ENCODE results near the gene SAE1. TPM values are rescaled to one million over a fixed set of nuclear protein-coding genes. Genes with fewer than 3 reads are reported as not detected.
"Not testable (repeated sequence)": the region's sequence is repeated elsewhere in the genome, so short reads cannot be mapped to it uniquely, and the experiment has no call there.

The SAE1 gene
- total RNA-seq, 4 donors from 2014 or later, result 36.5 to 50.7 (median 49.2) TPM

DNA sequence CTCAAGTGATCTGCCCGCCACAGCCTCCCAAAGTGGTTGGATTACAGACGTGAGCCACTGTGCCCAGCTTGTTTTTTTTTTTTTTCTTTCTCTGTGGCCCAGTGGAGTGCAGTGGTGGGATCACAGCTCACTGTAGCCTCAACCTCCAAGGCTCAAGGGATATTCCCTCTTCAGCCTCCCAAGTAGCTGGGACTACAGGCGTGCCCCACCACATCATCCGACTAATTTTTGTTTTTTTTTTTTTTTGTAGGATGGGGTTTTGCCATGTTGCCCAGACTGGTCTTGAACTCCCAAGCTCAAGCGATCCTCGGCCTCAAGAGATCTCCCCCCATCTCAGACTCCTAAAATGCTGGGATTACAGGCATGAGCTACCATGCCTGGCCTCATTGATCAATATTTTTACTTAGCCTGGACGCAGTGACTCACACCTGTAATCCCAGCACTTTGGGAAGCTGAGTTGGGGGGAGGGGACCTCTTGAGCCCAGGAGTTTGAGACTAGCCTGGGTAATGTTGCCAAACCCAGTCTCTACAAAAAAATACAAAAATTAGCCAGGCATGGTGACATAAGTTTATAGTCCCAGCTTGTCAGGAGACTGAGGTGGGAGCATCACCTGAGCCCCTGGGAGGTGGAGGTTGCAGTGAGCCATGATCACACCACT lies 1.7 kb downstream of the SAE1 start:
- DNase-seq (ENCODE audit: low spot score), result no peak
- no peak for ATAC-seq (ENCODE audit: low FRiP score)
- TF ChIP-seq, protein P1, sequence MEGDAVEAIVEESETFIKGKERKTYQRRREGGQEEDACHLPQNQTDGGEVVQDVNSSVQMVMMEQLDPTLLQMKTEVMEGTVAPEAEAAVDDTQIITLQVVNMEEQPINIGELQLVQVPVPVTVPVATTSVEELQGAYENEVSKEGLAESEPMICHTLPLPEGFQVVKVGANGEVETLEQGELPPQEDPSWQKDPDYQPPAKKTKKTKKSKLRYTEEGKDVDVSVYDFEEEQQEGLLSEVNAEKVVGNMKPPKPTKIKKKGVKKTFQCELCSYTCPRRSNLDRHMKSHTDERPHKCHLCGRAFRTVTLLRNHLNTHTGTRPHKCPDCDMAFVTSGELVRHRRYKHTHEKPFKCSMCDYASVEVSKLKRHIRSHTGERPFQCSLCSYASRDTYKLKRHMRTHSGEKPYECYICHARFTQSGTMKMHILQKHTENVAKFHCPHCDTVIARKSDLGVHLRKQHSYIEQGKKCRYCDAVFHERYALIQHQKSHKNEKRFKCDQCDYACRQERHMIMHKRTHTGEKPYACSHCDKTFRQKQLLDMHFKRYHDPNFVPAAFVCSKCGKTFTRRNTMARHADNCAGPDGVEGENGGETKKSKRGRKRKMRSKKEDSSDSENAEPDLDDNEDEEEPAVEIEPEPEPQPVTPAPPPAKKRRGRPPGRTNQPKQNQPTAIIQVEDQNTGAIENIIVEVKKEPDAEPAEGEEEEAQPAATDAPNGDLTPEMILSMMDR (IDR thresholded peaks at IDR 0.05), result no peak

DNA sequence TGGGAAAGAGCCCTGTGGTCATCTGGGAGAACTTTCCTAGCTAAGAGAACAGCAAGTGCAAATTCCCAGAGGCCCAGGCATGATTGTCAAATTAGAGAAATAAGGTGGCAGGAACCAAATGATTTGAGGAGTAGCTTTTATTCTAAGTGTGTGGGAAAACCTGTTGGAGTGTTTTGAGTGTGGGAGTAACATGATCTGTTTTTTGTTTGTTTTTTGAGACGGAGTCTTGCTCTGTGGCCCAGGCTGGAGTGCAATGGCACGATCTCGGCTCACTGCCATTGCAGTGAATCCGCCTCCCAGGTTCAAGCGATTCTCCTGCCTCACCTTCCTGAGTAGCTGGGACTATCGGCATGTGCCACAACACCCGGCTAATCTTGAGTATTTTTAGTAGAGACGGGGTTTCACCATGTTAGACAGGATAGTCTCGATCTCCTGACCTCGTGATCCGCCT lies 2.4 kb downstream of the SAE1 start:
- ATAC-seq (ENCODE audit: low FRiP score) (no peak), DNase-seq (ENCODE audit: low spot score) (no peak)
- TF ChIP-seq, protein P1 (IDR thresholded peaks at IDR 0.05), result no peak

DNA sequence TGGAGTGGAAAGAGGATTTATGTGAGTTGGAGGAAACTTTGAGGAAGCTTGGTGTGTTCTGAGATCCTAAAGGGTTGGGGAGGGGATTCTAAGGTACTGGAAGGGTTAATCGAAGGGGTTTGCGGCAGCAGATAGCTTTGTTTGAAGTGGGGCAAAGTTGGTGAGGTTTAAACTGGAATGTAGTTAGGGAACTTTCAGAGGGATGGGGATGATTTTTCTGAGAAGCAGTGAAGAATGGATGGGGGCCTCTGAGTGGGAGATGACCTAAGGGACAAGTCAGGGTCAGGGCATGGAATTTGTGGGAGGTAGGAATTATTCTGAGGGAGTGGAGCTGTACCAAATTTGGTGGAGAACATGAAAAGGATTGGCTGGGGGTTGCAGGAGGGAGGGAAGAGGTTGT lies 3.9 kb downstream of the SAE1 start:
- ATAC-seq (ENCODE audit: low FRiP score) (no peak), DNase-seq (ENCODE audit: low spot score) (no peak)
- TF ChIP-seq, protein P1 (IDR thresholded peaks at IDR 0.05), result no peak

DNA sequence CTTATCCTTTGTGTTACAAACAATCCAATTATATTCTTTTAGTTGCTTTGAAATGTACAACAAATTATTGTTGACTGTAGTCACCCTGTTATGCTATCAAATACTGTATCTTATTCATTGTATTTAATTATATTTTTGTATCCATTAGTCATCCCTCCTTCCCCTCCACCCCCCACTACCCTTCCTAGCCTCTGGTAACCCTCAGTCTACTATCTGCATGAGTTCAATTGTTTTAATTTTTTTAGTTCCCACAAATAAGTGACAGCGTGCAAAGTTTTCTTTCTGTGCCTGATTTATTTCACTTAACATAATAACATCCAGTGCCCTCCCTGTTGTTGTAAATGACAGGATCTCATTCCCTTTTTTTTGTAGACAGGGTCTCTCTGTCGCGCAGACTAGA lies 4.5 kb downstream of the SAE1 start:
- no peak for ATAC-seq (ENCODE audit: low FRiP score)
- TF ChIP-seq, protein P1 (IDR thresholded peaks at IDR 0.05), result no peak
- no peak for DNase-seq (ENCODE audit: low spot score)

DNA sequence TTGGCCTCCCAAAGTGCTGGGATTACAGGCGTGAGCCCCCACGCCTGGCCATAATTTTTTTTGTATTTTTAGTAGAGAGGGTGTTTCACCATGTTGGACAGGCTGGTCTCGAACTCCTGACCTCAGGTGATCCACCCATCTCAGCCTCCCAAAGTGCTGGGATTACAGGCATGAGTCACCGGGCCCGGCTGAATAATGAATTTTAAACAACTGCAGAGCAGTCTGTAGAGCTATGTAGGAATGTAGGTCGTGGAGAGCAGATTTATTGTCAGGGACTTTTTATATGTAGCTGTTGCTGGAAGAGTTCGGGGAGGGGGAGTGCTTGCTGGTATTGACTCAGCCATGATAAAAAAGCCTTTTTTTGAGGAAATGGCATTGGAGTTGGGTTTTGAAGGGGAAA lies 10.6 kb downstream of the SAE1 start:
- peak; percentile 66 for ATAC-seq (ENCODE audit: low FRiP score)
- not testable (repeated sequence) for DNase-seq (ENCODE audit: low spot score)

DNA sequence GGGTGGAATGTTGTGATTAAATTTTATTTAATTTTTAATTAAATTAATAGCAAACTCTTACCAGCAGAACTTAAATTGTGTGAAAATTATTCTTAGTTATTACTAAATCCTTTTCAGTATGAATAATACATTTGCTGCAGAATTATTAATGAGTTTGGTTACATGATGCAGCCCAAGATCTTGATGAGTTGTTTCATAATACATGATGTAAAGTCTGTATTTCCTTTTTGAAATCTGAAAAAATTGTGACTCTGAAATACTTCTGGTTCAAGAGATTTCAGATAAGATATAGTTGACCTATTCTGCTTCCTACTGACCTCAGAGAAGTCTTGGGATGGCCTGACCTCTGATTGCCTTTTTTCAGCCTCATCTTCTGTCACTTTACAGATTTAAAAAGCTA lies 11.1 kb downstream of the SAE1 start:
- TF ChIP-seq, protein P1 (IDR thresholded peaks at IDR 0.05), result no peak
- ATAC-seq (ENCODE audit: low FRiP score) (no peak), DNase-seq (ENCODE audit: low spot score) (no peak)

DNA sequence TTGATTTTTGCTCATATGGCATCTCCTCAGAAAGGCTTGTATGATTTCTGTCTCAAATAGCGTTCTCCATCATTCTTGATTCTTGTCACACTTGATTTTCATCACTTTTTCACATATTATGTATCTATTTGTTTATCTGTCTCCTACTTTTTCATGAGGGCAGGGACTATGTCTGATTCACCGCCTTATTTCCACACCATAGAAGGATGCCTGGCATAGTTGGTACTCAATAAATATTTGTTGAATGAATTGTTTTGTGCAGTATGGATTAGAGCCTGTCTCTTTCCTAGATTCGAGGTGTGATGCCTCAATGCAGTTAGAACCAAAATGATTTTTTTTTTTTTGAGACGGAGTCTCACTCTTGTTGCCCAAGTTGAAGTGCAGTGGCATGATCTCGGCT lies 12.1 kb downstream of the SAE1 start:
- ATAC-seq (ENCODE audit: low FRiP score) (no peak), DNase-seq (ENCODE audit: low spot score) (no peak)
- TF ChIP-seq, protein P1 (IDR thresholded peaks at IDR 0.05), result no peak
